Liver (tissue), 9 donors: Measurements from ENCODE around the gene MAML3. TPM values are rescaled to one million over a fixed set of nuclear protein-coding genes. Genes with fewer than 3 reads are reported as not detected.

Source experiments
- DNase-seq: peaks from one replicate; pipeline ENCODE4 v3.0.0-alpha.2; 2017; ENCODE audit warnings: low spot score
- H3K27ac ChIP-seq, 2 donors: one replicate each; pipeline ENCODE4 v1.7.0; 2013; ENCODE audit warnings: inconsistent platforms in 2 of 2, low read length in 2 of 2, control low read depth in 1 of 2, low read depth in 1 of 2, mild to moderate bottlenecking in 1 of 2
- H3K27me3 ChIP-seq, 4 donors: one replicate each; pipeline versions ENCODE4 v1.6.1 to v1.7.0; 2013; ENCODE audit warnings: low read length in 3 of 4, inconsistent platforms in 1 of 4, mild to moderate bottlenecking in 1 of 4, moderate library complexity in 1 of 4; ENCODE audit not compliant: control insufficient read depth in 4 of 4, insufficient read depth in 4 of 4
- H3K36me3 ChIP-seq, 4 donors: one replicate each; pipeline versions ENCODE4 v1.6.1 to v1.7.0; 2013; ENCODE audit warnings: low read length in 3 of 4, mild to moderate bottlenecking in 3 of 4, low read depth in 1 of 4, moderate library complexity in 1 of 4; ENCODE audit not compliant: control insufficient read depth in 4 of 4, insufficient read depth in 3 of 4
- H3K4me1 ChIP-seq, 4 donors: one replicate each; pipeline versions ENCODE4 v1.6.1 to v1.7.0; 2013; ENCODE audit warnings: low read length in 3 of 4, mild to moderate bottlenecking in 3 of 4, moderate library complexity in 1 of 4; ENCODE audit not compliant: control insufficient read depth in 4 of 4, insufficient read depth in 4 of 4
- H3K4me3 ChIP-seq, 3 donors: one replicate each; pipeline versions ENCODE4 v1.6.1 to v1.7.0; 2013; ENCODE audit warnings: low read length in 3 of 3, control low read depth in 1 of 3, low read depth in 1 of 3, mild to moderate bottlenecking in 1 of 3
- H3K9ac ChIP-seq, 2 donors: one replicate each; pipeline ENCODE4 v1.7.0; 2013; ENCODE audit warnings: low read length in 2 of 2, mild to moderate bottlenecking in 2 of 2, moderate library complexity in 2 of 2, control low read depth in 1 of 2, low read depth in 1 of 2
- H3K9me3 ChIP-seq, 4 donors: one replicate each; pipeline versions ENCODE4 v1.6.1 to v1.7.0; 2013; ENCODE audit warnings: low read length in 3 of 4; ENCODE audit not compliant: control insufficient read depth in 4 of 4
- ATF3 ChIP-seq: IDR thresholded peaks from 2 replicates; pipeline ENCODE4 v1.6.1; 2016; ENCODE audit warnings: antibody characterized with exemption
- CTCF ChIP-seq: fragments of 150-350 bp; IDR thresholded peaks from 2 replicates; pipeline ENCODE4 v1.5.1; 2017; ENCODE audit warnings: improper control_type of control experiment, low read depth, low read length; ENCODE audit not compliant: missing input control
- EGR1 ChIP-seq, 2 donors: IDR thresholded peaks; 2 replicates each; pipeline ENCODE4 v1.6.1; 2016 to 2018; ENCODE audit warnings: antibody characterized with exemption in 2 of 2, low read depth in 2 of 2
- FOXA1 ChIP-seq: IDR thresholded peaks from 2 replicates; pipeline ENCODE4 v1.6.1; 2016; ENCODE audit warnings: antibody characterized with exemption
- FOXA2 ChIP-seq: IDR thresholded peaks from 2 replicates; pipeline ENCODE4 v1.6.1; 2016; ENCODE audit warnings: antibody characterized with exemption
- GABPA ChIP-seq, 2 donors: IDR thresholded peaks in 1 of 2; conservative IDR thresholded peaks in 1 of 2; 2 replicates each; pipeline ENCODE4 v1.6.1; 2016; ENCODE audit warnings: antibody characterized with exemption in 2 of 2, mild to moderate bottlenecking in 1 of 2, moderate library complexity in 1 of 2
- HNF4A ChIP-seq, 2 donors: conservative IDR thresholded peaks; 2 replicates each; pipeline ENCODE4 v1.6.1; 2016; ENCODE audit warnings: antibody characterized with exemption in 2 of 2, mild to moderate bottlenecking in 2 of 2
- HNF4G ChIP-seq: IDR thresholded peaks from 2 replicates; pipeline ENCODE4 v1.6.1; 2016; ENCODE audit warnings: antibody characterized with exemption
- JUND ChIP-seq, 2 donors: IDR thresholded peaks; 2 replicates each; pipeline ENCODE4 v1.6.1; 2016; ENCODE audit warnings: antibody characterized with exemption in 2 of 2
- MAX ChIP-seq: IDR thresholded peaks from 2 replicates; pipeline ENCODE4 v1.6.1; 2016; ENCODE audit warnings: antibody characterized with exemption
- NR2F2 ChIP-seq: IDR thresholded peaks from 2 replicates; pipeline ENCODE4 v1.6.1; 2016; ENCODE audit warnings: antibody characterized with exemption
- RAD21 ChIP-seq, 2 donors: IDR thresholded peaks; 2 replicates each; pipeline ENCODE4 v1.6.1; 2016; ENCODE audit warnings: antibody characterized with exemption in 2 of 2, mild to moderate bottlenecking in 2 of 2
- REST ChIP-seq: IDR thresholded peaks from 2 replicates; pipeline ENCODE4 v1.6.1; 2016; ENCODE audit warnings: antibody characterized with exemption, mild to moderate bottlenecking
- RXRA ChIP-seq, 2 donors: IDR thresholded peaks; 2 replicates each; pipeline ENCODE4 v1.6.1; 2017 to 2018; ENCODE audit warnings: antibody characterized with exemption in 2 of 2, mild to moderate bottlenecking in 1 of 2
- SP1 ChIP-seq: IDR thresholded peaks from 2 replicates; pipeline ENCODE4 v1.6.1; 2018; ENCODE audit warnings: antibody characterized with exemption, mild to moderate bottlenecking
- TAF1 ChIP-seq: conservative IDR thresholded peaks from 2 replicates; pipeline ENCODE4 v1.6.1; 2016; ENCODE audit warnings: antibody characterized with exemption, mild to moderate bottlenecking
- YY1 ChIP-seq: IDR thresholded peaks from 2 replicates; pipeline ENCODE4 v1.6.1; 2016; ENCODE audit warnings: antibody characterized with exemption, mild to moderate bottlenecking
- ZBTB33 ChIP-seq: IDR thresholded peaks from 2 replicates; pipeline ENCODE4 v1.6.1; 2016; ENCODE audit warnings: antibody characterized with exemption
- WGBS: extraction: QIAGEN DNeasy Blood & Tissue Kit; methylation state at CpG from one replicate; pipeline ENCODE4 v1.1.7; 2013; 5-methylcytosine and 5-hydroxymethylcytosine counted together
- polyA plus RNA-seq, 2 donors: library from polyadenylated mRNA; stranded (reverse) in 1 of 2; unstranded in 1 of 2; fragments of 200-250 nt in 1 of 2; fragments of >200 nt in 1 of 2; fragmentation: Nextera tagmentation in 1 of 2; extraction: Ambion mirVana in 1 of 2; gene quantifications; one replicate each; pipeline versions ENCODE4 v1.2.1 to v1.2.3, GENCODE V29; 2013 to 2015
- total RNA-seq, 2 donors: library from RNA; depleted of rRNA; stranded (reverse); fragments of >200 nt; gene quantifications; one replicate each; pipeline ENCODE4 v1.2.3, GENCODE V29; 2014
- donor health status: healthy.
- donor health status: healthy.
- donor health status: healthy.
- donor health status: healthy.
- donor health status: healthy.

The MAML3 gene
- total RNA-seq = 1 to 10 TPM; 3.2 to 4.3 TPM
- 1 to 10 TPM; 1.3 to 2.2 TPM for polyA plus RNA-seq

GRCh38 chr4:140153718-140154571 lies at the start of gene MAML3:
Gene MAML3 (minus strand): TSS chr4:140154184. CDS start chr4:140153327, 857 bp downstream.
- no peaks in the 10 kb centered on the region for H3K27me3 ChIP-seq
- H3K27ac ChIP-seq = peak within 1 kb of the TSS; percentile 97 to 99
- peaks cover 3 to 31% (median 21%) of the 10 kb centered on the region in 4 donors for H3K4me1 ChIP-seq

More at GRCh38 chr4:140153718-140154571, at the start of gene MAML3:
- Histone ChIP-seq H3K36me3 (no peaks in the 10 kb centered on the region), H3K9me3 (no peaks in the 10 kb centered on the region), H3K4me3 (peak within 1 kb of the TSS; percentile 84 to 92 (median 87)), H3K9ac (peak within 1 kb of the TSS; percentile 75 to 76)
- TF ChIP-seq RAD21 (IDR thresholded peaks at IDR 0.05) (peak; percentile 47 to 69), SP1 (peak; percentile 58), CTCF (no peak), FOXA2 (peak; percentile 77), YY1 (peak; percentile 87), FOXA1 (peak; percentile 93), HNF4G (peak; percentile 7), HNF4A (conservative IDR thresholded peaks at IDR 0.05) (peak in 1 of 2 donors; percentile 1), JUND (IDR thresholded peaks at IDR 0.05) (peak in 1 of 2 donors; percentile 49), GABPA (IDR thresholded peaks at IDR 0.05 in 1 of 2, conservative IDR thresholded peaks at IDR 0.05 in 1 of 2) (no peak), ZBTB33 (no peak), ATF3 (no peak), RXRA (IDR thresholded peaks at IDR 0.05) (peak; percentile 16 to 52), TAF1 (peak; percentile 85), MAX (no peak), NR2F2 (peak; percentile 34), EGR1 (IDR thresholded peaks at IDR 0.05; ENCODE audit: low read depth in 2 of 2) (no peak), REST (no peak)
- WGBS = under 1% methylated on average over 79 of the region's 79 CpGs
- peak; percentile 94 for DNase-seq
